K562 (cell line): ENCODE results near the gene HLF. TPM values are rescaled to one million over a fixed set of nuclear protein-coding genes. Genes with fewer than 3 reads are reported as not detected.

Source experiments
- ATAC-seq: fragments of 200-7000 bp; cut with Tn5 transposase; 3 replicates; pipeline ENCODE4 v1.9.1; 2020; ENCODE audit warnings: moderate library complexity
- BruUV-seq: library from RNA; stranded (reverse); fragments of 400-500 nt; replicated peaks from 2 replicates; lab custom pipeline; 2021; lab: Mats Ljungman, UMichigan
- CTCF ChIA-PET: fragments of 300-600 bp; formaldehyde crosslinking; extraction: SDS; loops from one replicate; lab custom pipeline; 2021; ENCODE audit warnings: low intra/inter-chr PET ratio; lab: Yijun Ruan, JAX
- POLR2A ChIA-PET: fragments of 300-600, 350-650 bp; sonication (Branson Sonifier 250); formaldehyde crosslinking; extraction: SDS; loops from one replicate; lab custom pipeline; 2021; ENCODE audit warnings: antibody characterized with exemption, inconsistent platforms; lab: Yijun Ruan, JAX
- DNase-seq, 4 experiments: peaks; one replicate each; pipeline versions ENCODE4 v3.0.0 to v3.0.0-alpha.2; 2011 to 2018; ENCODE audit warnings: low spot score in 3 of 4, mixed read lengths in 3 of 4; ENCODE audit errors: extremely low read depth in 1 of 4
- FAIRE-seq: peaks from 2 replicates; lab custom pipeline; 2011; peaks lifted over from hg19 to GRCh38; lab: Jason Lieb, UNC
- H2AFZ ChIP-seq: 2 replicates; pipeline ENCODE4 v1.6.0; 2011; ENCODE audit warnings: low read depth, low read length, control low read depth, inconsistent platforms
- H3K27ac ChIP-seq: fragments of 200-600 bp; 3 replicates; pipeline ENCODE4 v1.8.0; 2011; ENCODE audit warnings: low read depth, mild to moderate bottlenecking, control low read depth, inconsistent platforms, low read length, moderate library complexity, mixed read lengths; ENCODE audit errors: extremely low read depth
- H3K27me3 ChIP-seq, 2 experiments: fragments of 300-600 bp in 1 of 2; 2 replicates in 1 of 2; 3 replicates in 1 of 2; pipeline versions ENCODE4 v1.6.0 to v1.8.0; 2011; ENCODE audit warnings: inconsistent platforms in 2 of 2, low read length in 2 of 2, mild to moderate bottlenecking in 1 of 2, mixed read lengths in 1 of 2, moderate library complexity in 1 of 2; ENCODE audit not compliant: control insufficient read depth in 2 of 2, insufficient read depth in 2 of 2
- H3K36me3 ChIP-seq: fragments of 300-600 bp; 3 replicates; pipeline ENCODE4 v1.8.0; 2011; ENCODE audit warnings: mild to moderate bottlenecking, low read length, inconsistent platforms; ENCODE audit not compliant: control insufficient read depth, insufficient read depth
- H3K4me1 ChIP-seq, 2 experiments: fragments of 200-600 bp in 1 of 2; replicated peaks in 1 of 2; 2 replicates in 1 of 2; 3 replicates in 1 of 2; pipeline versions ENCODE4 v1.5.1 to v1.8.0; 2011; ENCODE audit warnings: inconsistent platforms in 2 of 2, low read length in 2 of 2, mild to moderate bottlenecking in 1 of 2, mixed read lengths in 1 of 2, moderate library complexity in 1 of 2; ENCODE audit not compliant: control insufficient read depth in 2 of 2, insufficient read depth in 2 of 2
- H3K4me2 ChIP-seq: 2 replicates; pipeline ENCODE4 v1.6.1; 2011; ENCODE audit warnings: low read length, control low read depth, inconsistent platforms, mixed read lengths; ENCODE audit not compliant: insufficient read depth
- H3K4me3 ChIP-seq: fragments of 200-600 bp; sonication (generic), shearing (Covaris generic); 2 replicates; pipeline ENCODE4 v1.5.1; 2016; ENCODE audit warnings: control low read depth, inconsistent platforms
- H3K79me2 ChIP-seq: fragments of 200-600 bp; 3 replicates; pipeline ENCODE4 v1.8.0; 2011; ENCODE audit warnings: low read length, inconsistent platforms; ENCODE audit not compliant: control insufficient read depth, insufficient read depth
- H3K9ac ChIP-seq, 2 experiments: 2 replicates each; pipeline versions ENCODE4 v1.6.0 to v1.6.1; 2011; ENCODE audit warnings: low read depth in 2 of 2, low read length in 2 of 2, control low read depth in 1 of 2, inconsistent platforms in 1 of 2, mild to moderate bottlenecking in 1 of 2, mixed read lengths in 1 of 2; ENCODE audit not compliant: insufficient read depth in 1 of 2
- H3K9me1 ChIP-seq: one replicate; pipeline ENCODE4 v1.6.0; 2011; ENCODE audit warnings: inconsistent platforms, mild to moderate bottlenecking, low read length, moderate library complexity; ENCODE audit not compliant: control insufficient read depth, insufficient read depth
- H3K9me3 ChIP-seq: replicated peaks from 2 replicates; pipeline ENCODE4 v1.5.1; 2011; ENCODE audit warnings: low read depth, low read length, inconsistent platforms; ENCODE audit not compliant: control insufficient read depth, insufficient read depth
- H4K20me1 ChIP-seq: replicated peaks from 2 replicates; pipeline ENCODE4 v1.6.1; 2011; ENCODE audit warnings: low read length, inconsistent platforms, mixed read lengths; ENCODE audit not compliant: control insufficient read depth, insufficient read depth
- ARID2 ChIP-seq: fragments of 450-650 bp; IDR thresholded peaks from 2 replicates; pipeline ENCODE4 v1.6.1; 2017; ENCODE audit warnings: antibody characterized with exemption, mild to moderate bottlenecking
- CBX8 ChIP-seq: fragments of 200-600 bp; sonication (generic); IDR thresholded peaks from 2 replicates; pipeline ENCODE4 v1.6.1; 2012; ENCODE audit warnings: borderline replicate concordance, mixed run types, low read depth, mild to moderate bottlenecking, moderate library complexity, mixed read lengths, low read length, control low read depth, inconsistent platforms; ENCODE audit not compliant: poor library complexity, severe bottlenecking; ENCODE audit errors: extremely low read depth
- CTCF ChIP-seq, 3 experiments: IDR thresholded peaks in 2 of 3; conservative IDR thresholded peaks in 1 of 3; 2 replicates each; pipeline ENCODE4 v1.5.1; 2011 to 2012; ENCODE audit warnings: low read length in 3 of 3, mild to moderate bottlenecking in 3 of 3, control low read depth in 2 of 3, improper control_type of control experiment in 1 of 3, inconsistent platforms in 1 of 3, low read depth in 1 of 3, mixed read lengths in 1 of 3, moderate library complexity in 1 of 3; ENCODE audit not compliant: insufficient read depth in 2 of 3
- HINFP ChIP-seq: fragments of 450-650 bp; conservative IDR thresholded peaks from 2 replicates; pipeline ENCODE4 v1.6.1; 2016; ENCODE audit warnings: missing genetic modification characterization, low read depth, mild to moderate bottlenecking, control low read depth, missing compliant biosample characterization
- HMBOX1 ChIP-seq: sonication (generic); IDR thresholded peaks from 2 replicates; pipeline ENCODE4 v1.6.1; 2016
- KLF16 ChIP-seq: IDR thresholded peaks from 2 replicates; pipeline ENCODE4 v1.6.1; 2016; ENCODE audit warnings: antibody characterized with exemption
- MAZ ChIP-seq, 2 experiments: fragments of 450-650 bp in 1 of 2; sonication (generic) in 1 of 2; formaldehyde crosslinking; IDR thresholded peaks in 1 of 2; conservative IDR thresholded peaks in 1 of 2; 2 replicates each; pipeline versions ENCODE4 v1.4.0 to v1.5.0; 2020; ENCODE audit warnings: mild to moderate bottlenecking in 1 of 2, missing genetic modification reagents in 1 of 2
- RAD21 ChIP-seq, 2 experiments: fragments of 250-450 bp in 1 of 2; fragments of 450-650 bp in 1 of 2; sonication (Bioruptor Pico) in 1 of 2; formaldehyde crosslinking in 1 of 2; IDR thresholded peaks in 1 of 2; conservative IDR thresholded peaks in 1 of 2; 2 replicates each; pipeline versions ENCODE4 v1.4.0 to v1.8.0; 2020 to 2022; ENCODE audit warnings: mild to moderate bottlenecking in 2 of 2, moderate library complexity in 1 of 2
- SMAD3 ChIP-seq: fragments of 450-650 bp; formaldehyde crosslinking; conservative IDR thresholded peaks from 2 replicates; pipeline ENCODE4 v1.4.0; 2020; ENCODE audit warnings: mild to moderate bottlenecking
- SMARCC2 ChIP-seq: fragments of 450-650 bp; IDR thresholded peaks from 2 replicates; pipeline ENCODE4 v1.6.1; 2017; ENCODE audit warnings: antibody characterized with exemption, moderate library complexity, mild to moderate bottlenecking, low read depth
- SMC3 ChIP-seq: conservative IDR thresholded peaks from 2 replicates; pipeline ENCODE4 v1.6.1; 2011; ENCODE audit warnings: low read depth, low read length, improper control_type of control experiment; ENCODE audit not compliant: insufficient read depth
- XRCC5 ChIP-seq: fragments of 200-400 bp; formaldehyde crosslinking; IDR thresholded peaks from 2 replicates; pipeline ENCODE4 v1.6.1; 2017; ENCODE audit warnings: low read depth, mild to moderate bottlenecking, low read length
- WGBS: fragments of 100-300 bp; shearing (Covaris generic); methylation state at CpG from one replicate; pipeline ENCODE4 v1.1.6; 2016; ENCODE audit warnings: low coverage, mixed read lengths; ENCODE audit not compliant: insufficient coverage; ENCODE audit errors: missing lambda C conversion rate; 5-methylcytosine and 5-hydroxymethylcytosine counted together
- in situ Hi-C: fragments of 300-500 bp; cut with MboI; formaldehyde crosslinking; loops from 4 replicates; pipeline ENCODE4 v1.15.0; 2018; ENCODE audit warnings: inconsistent platforms, mixed read lengths
- intact Hi-C: fragments of 100-400 bp; cut with micrococcal nuclease; formaldehyde crosslinking; loops from 2 replicates; pipeline ENCODE4 v1.14.2; 2022
- polyA plus RNA-seq, 8 experiments: library from polyadenylated mRNA; depleted of rRNA in 4 of 8; stranded (reverse) in 5 of 8; unstranded in 3 of 8; fragments of >200 nt; fragmentation: Nextera tagmentation in 2 of 8; fragmentation: Illumina TruSeq in 1 of 8; extraction: Ambion mirVana in 2 of 8; extraction: Trizol in 1 of 8; gene quantifications; 2 replicates each; pipeline versions ENCODE4 v1.2.1 to v1.2.3, GENCODE V29; 2011 to 2014; ENCODE audit warnings: inconsistent platforms in 1 of 8, missing spikeins in 1 of 8
- total RNA-seq, 7 experiments: library from RNA; depleted of rRNA in 6 of 7; stranded (reverse); fragments of >200 nt in 6 of 7; fragmentation: Illumina TruSeq in 2 of 7; extraction: Trizol in 2 of 7; gene quantifications; 2 replicates each; pipeline versions ENCODE4 v1.2.1 to v1.2.3, GENCODE V29; 2011 to 2021; ENCODE audit warnings: low replicate concordance in 1 of 7

Gene HLF
- total and polyA plus RNA-seq, 9 of the 15 experiments (the other 6 are each of a cell fraction or from before 2014, with no cell fraction given), result 0.03 to 0.24 (median 0.09) TPM

GRCh38 chr17:55295411-55296170 is 30.8 kb downstream of the HLF start:
- Histone ChIP-seq H2AFZ (no peak overlapping the region), H3K36me3 (no peaks in the 10 kb centered on the region), H4K20me1 (no peaks in the 10 kb centered on the region), H3K27ac (no peak overlapping the region), H3K4me2 (no peak overlapping the region), H3K79me2 (no peaks in the 10 kb centered on the region), H3K4me3 (no peak overlapping the region), H3K9ac (no peak overlapping the region), H3K27me3 (peaks cover 0 to 4% of the 10 kb centered on the region in 2 experiments; a peak in 1 of 5 replicates), H3K9me3 (no peaks in the 10 kb centered on the region), H3K9me1 (no peaks in the 10 kb centered on the region), H3K4me1 (no peaks in the 10 kb centered on the region)
- FAIRE-seq, result peak; percentile 97
- ChIA-PET POLR2A (interaction anchor here (1.1 kb wide), 1 partner anchor 14 kb away, joined by 3 read pairs; no protein-coding TSS in a partner anchor), CTCF (interaction anchor here (1.4 kb wide), 1 partner anchor 218 kb away, joined by 3 read pairs; no protein-coding TSS in a partner anchor)
- no TSS peak for BruUV-seq
- ATAC-seq, result peak; percentile 96
- in situ Hi-C loops (no loop called here), intact Hi-C loops (loop anchor here (2.0 to 5.0 kb wide), 2 partner anchors 243 to 303 kb away; no protein-coding TSS in a partner anchor)
- peak; percentile 71 to 82 (median 78) for DNase-seq
- WGBS, result 43% methylated on average over 10 of the region's 10 CpGs
- TF ChIP-seq MAZ (CRISPR knock-in tag; conservative IDR thresholded peaks at IDR 0.05 in 1 of 2, IDR thresholded peaks at IDR 0.05 in 1 of 2) (0 out of 4 replicates have a peak, but pooled peaks of 1 of the 2 experiments have one; percentile 44), SMAD3 (CRISPR knock-in tag) (no peak), KLF16 (0 out of 2 replicates have a peak, but pooled peaks have one; percentile 21), CBX8 (no peak), HINFP (no peak), HMBOX1 (peak; percentile 69), RAD21 (CRISPR knock-in tag; conservative IDR thresholded peaks at IDR 0.05 in 1 of 2, IDR thresholded peaks at IDR 0.05 in 1 of 2) (peak; percentile 66 to 82), SMARCC2 (no peak), SMC3 (peak; percentile 81), ARID2 (0 out of 2 replicates have a peak, but pooled peaks have one; percentile 11), CTCF (IDR thresholded peaks at IDR 0.05 in 2 of 3, conservative IDR thresholded peaks at IDR 0.05 in 1 of 3; ENCODE audit: insufficient read depth in 2 of 3, low read depth in 1 of 3, low read length in 3 of 3) (peak; percentile 75 to 82 (median 80)), XRCC5 (no peak)
